Endothelial cell of umbilical vein (primary cell): ENCODE results near the gene MARCKSL1. TPM values are rescaled to one million over a fixed set of nuclear protein-coding genes. Genes with fewer than 3 reads are reported as not detected.

Experiments
- BruUV-seq: library from RNA; stranded (reverse); fragments of 400-500 nt; replicated peaks from 2 replicates; lab custom pipeline; 2021; lab: Mats Ljungman, UMichigan
- CTCF ChIA-PET: fragments of 300-600, 350-600 bp; sonication (Branson Sonifier 250); formaldehyde crosslinking; loops from one replicate; lab custom pipeline; 2021; ENCODE audit warnings: antibody characterized with exemption, inconsistent platforms; lab: Charles Lee
- POLR2A ChIA-PET: fragments of 300-600, 350-600 bp; sonication (Branson Sonifier 250); formaldehyde crosslinking; loops from one replicate; lab custom pipeline; 2021; ENCODE audit warnings: antibody characterized with exemption, inconsistent platforms; lab: Charles Lee
- DNase-seq: peaks from one replicate; pipeline ENCODE4 v3.0.0-alpha.2; 2011; ENCODE audit warnings: low read depth, low spot score
- FAIRE-seq: peaks from 2 replicates; lab custom pipeline; 2011; peaks lifted over from hg19 to GRCh38; lab: Jason Lieb, UNC
- H2AFZ ChIP-seq: 2 replicates; pipeline ENCODE4 v1.6.0; 2012; ENCODE audit warnings: low read depth, low read length, control low read depth, inconsistent platforms
- H3K27ac ChIP-seq: 2 replicates; pipeline ENCODE4 v1.5.1; 2011; ENCODE audit warnings: low read depth, mild to moderate bottlenecking, control low read depth, low read length, moderate library complexity; ENCODE audit not compliant: insufficient read depth
- H3K27me3 ChIP-seq, 2 experiments: 2 replicates each; pipeline versions ENCODE4 v1.6.0 to v1.6.1; 2011; ENCODE audit warnings: low read length in 2 of 2, mixed read lengths in 1 of 2; ENCODE audit not compliant: control insufficient read depth in 2 of 2, insufficient read depth in 2 of 2
- H3K36me3 ChIP-seq, 2 experiments: 2 replicates in 1 of 2; 3 replicates in 1 of 2; pipeline ENCODE4 v1.5.1; 2011; ENCODE audit warnings: low read length in 2 of 2, mild to moderate bottlenecking in 1 of 2, moderate library complexity in 1 of 2; ENCODE audit not compliant: control insufficient read depth in 2 of 2, insufficient read depth in 2 of 2; ENCODE audit errors: extremely low read depth in 1 of 2
- H3K4me1 ChIP-seq: 3 replicates; pipeline ENCODE4 v1.5.1; 2011; ENCODE audit warnings: mild to moderate bottlenecking, low read length; ENCODE audit not compliant: control insufficient read depth, insufficient read depth; ENCODE audit errors: extremely low read depth
- H3K4me2 ChIP-seq: 2 replicates; pipeline ENCODE4 v1.6.1; 2011; ENCODE audit warnings: low read length, control low read depth, mixed read lengths; ENCODE audit not compliant: insufficient read depth
- H3K4me3 ChIP-seq, 3 experiments: fragments of 200-600 bp in 1 of 3; sonication (generic), shearing (Covaris generic) in 1 of 3; replicated peaks in 1 of 3; 2 replicates each; pipeline ENCODE4 v1.5.1; 2011 to 2016; ENCODE audit warnings: control low read depth in 3 of 3, low read length in 3 of 3, mild to moderate bottlenecking in 2 of 3, inconsistent platforms in 1 of 3, low read depth in 1 of 3, moderate library complexity in 1 of 3; ENCODE audit not compliant: insufficient read depth in 1 of 3
- H3K79me2 ChIP-seq: 2 replicates; pipeline ENCODE4 v1.6.0; 2012; ENCODE audit warnings: low read length, inconsistent platforms; ENCODE audit not compliant: control insufficient read depth, insufficient read depth
- H3K9ac ChIP-seq: replicated peaks from 2 replicates; pipeline ENCODE3; 2011; ENCODE audit warnings: low read length, control low read depth; ENCODE audit not compliant: insufficient read depth; ENCODE audit errors: extremely low read depth
- H3K9me1 ChIP-seq: replicated peaks from 3 replicates; pipeline ENCODE4 v1.6.0; 2011; ENCODE audit warnings: mild to moderate bottlenecking, low read length; ENCODE audit not compliant: control insufficient read depth, insufficient read depth; ENCODE audit errors: extremely low read depth
- H3K9me3 ChIP-seq: replicated peaks from 2 replicates; pipeline ENCODE4 v1.5.1; 2012; ENCODE audit warnings: low read length, inconsistent platforms; ENCODE audit not compliant: control insufficient read depth, insufficient read depth
- H4K20me1 ChIP-seq: replicated peaks from 2 replicates; pipeline ENCODE3; 2011; ENCODE audit warnings: mild to moderate bottlenecking, low read length; ENCODE audit not compliant: control insufficient read depth, insufficient read depth; ENCODE audit errors: extremely low read depth
- EZH2 ChIP-seq: IDR thresholded peaks from 2 replicates; pipeline ENCODE4 v1.6.1; 2012; ENCODE audit warnings: borderline replicate concordance, low read depth, mild to moderate bottlenecking, moderate library complexity, low read length, inconsistent platforms; ENCODE audit not compliant: severe bottlenecking
- FOS ChIP-seq: IDR thresholded peaks from 2 replicates; pipeline ENCODE4 v1.6.1; 2011; ENCODE audit warnings: mild to moderate bottlenecking, low read length, moderate library complexity, borderline replicate concordance; ENCODE audit not compliant: insufficient read depth
- GATA2 ChIP-seq: IDR thresholded peaks from 2 replicates; pipeline ENCODE4 v1.7.0; 2011; ENCODE audit warnings: low read depth, mild to moderate bottlenecking, moderate library complexity, mixed read lengths, low read length; ENCODE audit not compliant: insufficient read length, insufficient read depth
- JUN ChIP-seq: IDR thresholded peaks from 2 replicates; pipeline ENCODE4 v1.6.1; 2011; ENCODE audit warnings: borderline replicate concordance, low read depth; ENCODE audit not compliant: insufficient read length, insufficient read depth
- MAX ChIP-seq: IDR thresholded peaks from 2 replicates; pipeline ENCODE4 v1.6.1; 2011; ENCODE audit not compliant: insufficient read depth, insufficient read length
- MYC ChIP-seq: IDR thresholded peaks from one replicate; pipeline ENCODE4 v1.6.1; 2011; ENCODE audit warnings: mild to moderate bottlenecking, low read depth, low read length
- POLR2A ChIP-seq: IDR thresholded peaks from 2 replicates; pipeline ENCODE4 v1.6.1; 2012; ENCODE audit warnings: low read depth, mild to moderate bottlenecking, control low read depth, low read length
- POLR2AphosphoS5 ChIP-seq: IDR thresholded peaks from 2 replicates; pipeline ENCODE4 v1.6.1; 2012; ENCODE audit warnings: low read depth, mild to moderate bottlenecking, control low read depth, low read length, moderate library complexity; ENCODE audit not compliant: insufficient read depth
- dilution Hi-C: fragments of 300-500 bp; cut with MboI; formaldehyde crosslinking; loops from one replicate; pipeline ENCODE4 v1.15.0; 2019; ENCODE audit warnings: low sequenced_read_pairs; ENCODE audit not compliant: extremely low pct_ligation_motif_present
- intact Hi-C: fragments of 100-400 bp; cut with micrococcal nuclease; formaldehyde crosslinking; loops from one replicate; pipeline ENCODE4 v1.10.0; 2022
- polyA plus RNA-seq, 4 experiments: library from polyadenylated mRNA; depleted of rRNA in 3 of 4; stranded (reverse) in 3 of 4; unstranded in 1 of 4; fragments of >200 nt; gene quantifications; 2 replicates each; pipeline versions ENCODE4 v1.2.1 to v1.2.3, GENCODE V29; 2011 to 2012; ENCODE audit warnings: missing spikeins in 1 of 4
- total RNA-seq: library from RNA; stranded (reverse); gene quantifications from 2 replicates; pipeline ENCODE4 v1.2.3, GENCODE V29; 2021
- TF ChIP-seq, protein P1 (sequence below), 2 donors: IDR thresholded peaks; 1 replicate in 1 of 2; 2 replicates in 1 of 2; pipeline ENCODE4 v1.5.1; 2011; ENCODE audit warnings: low read length in 2 of 2, mild to moderate bottlenecking in 2 of 2, moderate library complexity in 2 of 2, control low read depth in 1 of 2, inconsistent platforms in 1 of 2, low read depth in 1 of 2; ENCODE audit not compliant: insufficient read depth in 1 of 2; ENCODE audit errors: extremely low read depth in 1 of 2

The MARCKSL1 gene
- total and polyA plus RNA-seq, 2 donors (not counting 3 experiments of a cell fraction or from before 2014, with no cell fraction given), result 265 to 318 TPM

GRCh38 chr1:32358435-32358834, 22.4 kb upstream of the MARCKSL1 start:
- Histone ChIP-seq H3K36me3 (peaks cover 0 to 1% of the 10 kb centered on the region in 2 experiments), H3K4me2 (no peak overlapping the region), H3K4me3 (no peak overlapping the region), H3K27me3 (no peaks in the 10 kb centered on the region), H3K9ac (no peak overlapping the region), H3K27ac (no peak overlapping the region), H3K9me1 (no peaks in the 10 kb centered on the region), H3K9me3 (no peaks in the 10 kb centered on the region), H2AFZ (no peak overlapping the region), H3K4me1 (peaks cover 9% of the 10 kb centered on the region), H3K79me2 (no peaks in the 10 kb centered on the region), H4K20me1 (no peaks in the 10 kb centered on the region)
- CTCF ChIA-PET, result no interaction called here
- FAIRE-seq (no peak), DNase-seq (no peak)
- TF ChIP-seq MAX, result no peak
- TF ChIP-seq MYC, result no peak
- intact Hi-C loops (no loop called here), dilution Hi-C loops (no loop called here)
- POLR2A ChIA-PET, result interaction anchor here (1.4 kb wide), 1 partner anchor 22 kb away, joined by 3 read pairs; the partner anchor contains the start of gene MARCKSL1
- BruUV-seq, result no TSS peak

DNA sequence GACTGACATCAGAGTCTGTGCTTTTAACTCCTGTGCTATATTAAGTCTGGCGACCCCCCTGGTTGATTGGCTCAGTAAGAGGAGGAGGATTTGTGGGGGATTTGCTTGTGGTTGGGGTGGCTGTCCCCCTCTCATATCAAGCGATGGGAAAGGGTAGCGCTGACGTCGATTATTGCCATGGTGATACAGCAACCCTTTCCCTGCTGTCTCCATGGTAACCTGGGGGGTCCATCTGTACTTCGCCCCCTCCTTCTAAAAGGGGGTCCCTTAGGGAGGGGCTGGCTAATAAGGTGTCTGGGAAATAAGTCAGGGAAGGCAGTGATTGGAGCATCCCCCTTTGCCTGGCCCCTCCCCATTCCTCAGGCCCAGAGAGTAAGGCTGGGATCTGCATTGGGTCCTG, 21.6 kb upstream of the MARCKSL1 start:
- H3K79me2 ChIP-seq, result no peaks in the 10 kb centered on the region
- H3K4me1 ChIP-seq, result peaks cover 9% of the 10 kb centered on the region
- no peak overlapping the region for H3K27ac ChIP-seq
- no peaks in the 10 kb centered on the region for H3K36me3 ChIP-seq
- no peak overlapping the region for H3K4me3 ChIP-seq
- no peaks in the 10 kb centered on the region for H4K20me1 ChIP-seq
- intact Hi-C loops, result no loop called here
- H3K9ac ChIP-seq, result no peak overlapping the region
- TF ChIP-seq, protein P1, sequence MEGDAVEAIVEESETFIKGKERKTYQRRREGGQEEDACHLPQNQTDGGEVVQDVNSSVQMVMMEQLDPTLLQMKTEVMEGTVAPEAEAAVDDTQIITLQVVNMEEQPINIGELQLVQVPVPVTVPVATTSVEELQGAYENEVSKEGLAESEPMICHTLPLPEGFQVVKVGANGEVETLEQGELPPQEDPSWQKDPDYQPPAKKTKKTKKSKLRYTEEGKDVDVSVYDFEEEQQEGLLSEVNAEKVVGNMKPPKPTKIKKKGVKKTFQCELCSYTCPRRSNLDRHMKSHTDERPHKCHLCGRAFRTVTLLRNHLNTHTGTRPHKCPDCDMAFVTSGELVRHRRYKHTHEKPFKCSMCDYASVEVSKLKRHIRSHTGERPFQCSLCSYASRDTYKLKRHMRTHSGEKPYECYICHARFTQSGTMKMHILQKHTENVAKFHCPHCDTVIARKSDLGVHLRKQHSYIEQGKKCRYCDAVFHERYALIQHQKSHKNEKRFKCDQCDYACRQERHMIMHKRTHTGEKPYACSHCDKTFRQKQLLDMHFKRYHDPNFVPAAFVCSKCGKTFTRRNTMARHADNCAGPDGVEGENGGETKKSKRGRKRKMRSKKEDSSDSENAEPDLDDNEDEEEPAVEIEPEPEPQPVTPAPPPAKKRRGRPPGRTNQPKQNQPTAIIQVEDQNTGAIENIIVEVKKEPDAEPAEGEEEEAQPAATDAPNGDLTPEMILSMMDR (IDR thresholded peaks at IDR 0.05; ENCODE audit: extremely low read depth in 1 of 2, insufficient read depth in 1 of 2, low read depth in 1 of 2, low read length in 2 of 2), result no peak
- TF ChIP-seq MYC, result no peak
- no peak for TF ChIP-seq JUN
- TF ChIP-seq FOS, result no peak
- no peak for TF ChIP-seq POLR2AphosphoS5
- no peak for TF ChIP-seq POLR2A
- no peak for TF ChIP-seq MAX
- no peak for TF ChIP-seq EZH2
- TF ChIP-seq GATA2, result no peak
- no peak overlapping the region for H2AFZ ChIP-seq
- dilution Hi-C loops, result no loop called here
- ChIA-PET CTCF (interaction anchor here (0.6 kb wide), 1 partner anchor 596 kb away, joined by 3 read pairs; no protein-coding TSS in a partner anchor), POLR2A (interaction anchor here (1.4 kb wide), 1 partner anchor 22 kb away, joined by 3 read pairs; the partner anchor contains the start of gene MARCKSL1)
- H3K27me3 ChIP-seq, result no peaks in the 10 kb centered on the region
- no peak overlapping the region for H3K4me2 ChIP-seq
- no peaks in the 10 kb centered on the region for H3K9me1 ChIP-seq
- no peaks in the 10 kb centered on the region for H3K9me3 ChIP-seq
- no peak for FAIRE-seq
- no TSS peak for BruUV-seq
- no peak for DNase-seq
